ENCODE results near the gene ABTB2.

DNA sequence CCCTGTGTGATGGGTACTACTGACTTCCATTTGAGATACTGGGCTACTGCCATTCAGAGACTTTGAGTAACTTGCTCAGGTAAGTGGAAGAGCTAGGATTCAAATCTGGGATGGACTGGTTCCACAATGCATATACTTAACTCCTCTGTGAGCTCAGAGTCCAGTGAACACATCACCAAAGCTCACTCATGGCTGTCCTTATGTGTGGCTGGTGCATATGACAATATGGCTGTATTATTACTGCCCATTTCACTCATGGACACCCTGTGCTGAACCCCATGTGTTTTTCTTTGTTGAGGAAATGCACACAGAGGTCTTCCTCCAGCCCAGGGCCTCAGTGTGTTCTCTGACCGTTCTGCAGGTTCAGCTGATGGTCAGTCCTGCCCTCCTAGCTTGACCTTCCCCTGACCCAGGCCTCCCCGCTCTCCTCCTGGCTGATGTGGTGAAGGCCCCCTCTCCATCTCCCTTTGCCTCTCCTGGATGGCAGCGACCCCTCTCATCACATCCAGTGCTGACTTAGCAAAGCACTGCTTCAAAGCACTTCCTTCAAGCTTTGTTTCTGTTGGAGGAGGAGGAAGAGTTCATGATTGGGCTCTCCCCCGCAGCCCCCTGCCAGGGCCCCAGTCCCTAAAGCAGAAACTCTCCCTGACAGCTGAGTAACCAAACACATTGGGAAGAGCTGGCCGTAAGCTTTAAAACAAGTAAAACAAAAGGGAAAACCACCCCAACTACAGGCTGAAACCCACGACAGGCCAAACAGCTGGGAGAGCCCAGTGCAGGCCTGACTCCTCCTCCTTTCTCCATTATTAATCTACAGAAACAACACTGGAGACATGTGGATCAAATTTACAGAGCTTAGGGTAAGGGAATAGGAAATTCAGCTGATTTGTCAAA is 151.2 kb downstream of the ABTB2 start:
- TF ChIP-seq POLR2A (IDR thresholded peaks at IDR 0.05; ENCODE audit: low read length) (no peak), GATA1 (IDR thresholded peaks at IDR 0.05; ENCODE audit: low read depth, low read length) (no peak)
